T-cell (primary cell): ENCODE measurements around the gene VCP. TPM values are rescaled to one million over a fixed set of nuclear protein-coding genes. Genes with fewer than 3 reads are reported as not detected.

ENCODE experiments used
- ATAC-seq, 4 experiments: fragments of 200-7000 bp in 3 of 4; fragments of 150-1000 bp in 1 of 4; cut with Tn5 transposase; replicated peaks in 1 of 4; 1 replicate in 3 of 4; 2 replicates in 1 of 4; pipeline ENCODE4 v1.10.0; 2021; ENCODE audit warnings: moderate library complexity in 3 of 4, mild to moderate bottlenecking in 2 of 4, moderate number of reproducible peaks in 1 of 4
- CTCF ChIA-PET, 2 donors: fragments of 300-600 bp; sonication (Branson Sonifier 250); formaldehyde crosslinking; loops; one replicate each; lab custom pipeline; 2022; ENCODE audit warnings: antibody characterized with exemption in 2 of 2; lab: Charles Lee
- POLR2A ChIA-PET, 2 donors: fragments of 300-600 bp; sonication (Branson Sonifier 250); formaldehyde crosslinking; loops; one replicate each; lab custom pipeline; 2022; ENCODE audit warnings: antibody characterized with exemption in 2 of 2; lab: Charles Lee
- DNase-seq, 35 experiments: peaks; one replicate each; pipeline versions ENCODE4 v3.0.0 to v3.0.0-alpha.2; 2013 to 2023
- H3K27ac ChIP-seq: one replicate; pipeline ENCODE4 v1.5.1; 2013; ENCODE audit warnings: low read length
- H3K27me3 ChIP-seq, 2 experiments: replicated peaks in 1 of 2; 1 replicate in 1 of 2; 2 replicates in 1 of 2; pipeline versions ENCODE4 v1.6.1 to v1.7.0; 2013; ENCODE audit warnings: low read length in 1 of 2, mixed read lengths in 1 of 2; ENCODE audit not compliant: control insufficient read depth in 2 of 2, insufficient read depth in 2 of 2; ENCODE audit errors: extremely low read depth in 1 of 2
- H3K36me3 ChIP-seq, 2 donors: 1 replicate in 1 of 2; 2 replicates in 1 of 2; pipeline versions ENCODE4 v1.6.1 to v1.7.0; 2013; ENCODE audit warnings: low read length in 1 of 2; ENCODE audit not compliant: control insufficient read depth in 2 of 2, insufficient read depth in 1 of 2; ENCODE audit errors: extremely low read depth in 1 of 2
- H3K4me1 ChIP-seq, 2 experiments: 1 replicate in 1 of 2; 2 replicates in 1 of 2; pipeline versions ENCODE4 v1.6.1 to v1.7.0; 2013; ENCODE audit warnings: low read length in 2 of 2, mixed read lengths in 1 of 2; ENCODE audit not compliant: insufficient read depth in 2 of 2, control insufficient read depth in 1 of 2; ENCODE audit errors: extremely low read depth in 1 of 2
- H3K4me3 ChIP-seq, 2 donors: 1 replicate in 1 of 2; 2 replicates in 1 of 2; pipeline versions ENCODE4 v1.5.1 to v1.7.0; 2013; ENCODE audit warnings: mild to moderate bottlenecking in 2 of 2, low read length in 1 of 2, moderate library complexity in 1 of 2; ENCODE audit not compliant: control insufficient read depth in 1 of 2; ENCODE audit errors: extremely low read depth in 1 of 2
- H3K9me3 ChIP-seq: 2 replicates; pipeline ENCODE4 v1.7.0; 2013
- H3K27ac Mint-ChIP-seq, 2 donors: one replicate each; pipeline ENCODE4 v1.8.0; 2020 to 2021; ENCODE audit warnings: mild to moderate bottlenecking in 2 of 2, mixed read lengths in 2 of 2
- H3K27me3 Mint-ChIP-seq, 2 donors: one replicate each; pipeline ENCODE4 v1.8.0; 2021 to 2022; ENCODE audit warnings: mixed read lengths in 2 of 2
- H3K36me3 Mint-ChIP-seq: one replicate; pipeline ENCODE4 v1.8.0; 2021; ENCODE audit warnings: mixed read lengths
- H3K4me1 Mint-ChIP-seq, 3 donors: one replicate each; pipeline ENCODE4 v1.8.0; 2020 to 2022; ENCODE audit warnings: mixed read lengths in 3 of 3, mild to moderate bottlenecking in 1 of 3
- H3K4me3 Mint-ChIP-seq, 3 donors: one replicate each; pipeline ENCODE4 v1.8.0; 2020 to 2022; ENCODE audit warnings: mild to moderate bottlenecking in 3 of 3, mixed read lengths in 3 of 3, moderate library complexity in 3 of 3
- H3K9me3 Mint-ChIP-seq, 3 donors: one replicate each; pipeline ENCODE4 v1.8.0; 2020 to 2022; ENCODE audit warnings: mixed read lengths in 3 of 3
- whole genome bisulfite sequencing: methylation state at CpG from one replicate; pipeline ENCODE4 v1.1.5; 2013; ENCODE audit warnings: missing lambda C conversion rate; ENCODE audit not compliant: insufficient coverage; 5-methylcytosine and 5-hydroxymethylcytosine counted together
- total RNA-seq, 35 experiments: library from RNA in 6 of 35; stranded (reverse) in 6 of 35; fragments of 120-200 nt in 1 of 35; gene quantifications; one replicate each; pipeline versions ENCODE4 v1.2.1 to v1.2.4 and lab custom pipeline; 2013 to 2026

VCP gene
- 100 to 1,000 TPM; 141 to 232 (median 167) TPM for total RNA-seq
- 166 TPM for total RNA-seq (2013)
- 249 to 1,195 (median 341) reads per million in 29 experiments for total RNA-seq (lab: John Stamatoyannopoulos, UW)

DNA sequence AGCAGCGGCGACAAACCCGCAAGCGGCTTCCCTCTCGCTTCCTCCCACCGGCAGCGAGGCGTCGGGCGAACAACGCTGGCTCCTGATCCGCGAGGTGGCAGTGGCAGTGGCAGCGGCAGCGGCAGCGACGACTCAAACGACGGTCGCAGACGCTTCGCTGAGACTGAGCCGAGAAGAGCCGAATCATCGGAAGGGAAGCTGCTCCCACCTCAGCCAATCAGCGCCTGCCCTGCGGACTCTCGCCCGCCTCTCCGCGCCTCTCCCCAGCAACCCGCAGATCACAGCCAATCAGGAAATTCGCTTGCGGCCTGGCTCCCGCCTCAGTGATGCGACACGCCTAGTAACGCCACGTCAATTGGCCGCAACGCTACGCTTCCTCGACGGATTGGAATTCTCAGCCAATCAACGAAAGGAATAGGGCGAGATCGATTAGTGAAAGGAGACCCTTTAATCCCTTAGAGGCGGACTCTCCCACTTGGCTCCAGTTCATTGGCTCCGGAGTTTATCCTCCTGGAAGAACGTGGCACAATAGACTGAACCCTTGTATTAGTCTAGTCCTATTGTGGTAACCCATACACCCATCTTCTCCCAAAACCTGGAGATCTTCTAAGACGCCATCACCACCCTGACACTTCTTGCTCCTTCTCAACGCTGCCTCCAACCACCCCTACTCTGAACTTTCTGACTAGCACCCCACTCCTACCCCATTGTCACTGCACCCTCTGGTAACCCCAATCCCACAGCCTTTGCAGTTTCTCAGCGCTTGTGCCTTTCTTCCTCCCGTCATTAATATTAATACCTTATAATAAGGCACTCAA is at the start of gene VCP:
Gene VCP, minus strand, starts transcription at position 165 of the 818 bp plus-strand sequence. CDS start 272 bp downstream, outside the sequence.
- ChIA-PET POLR2A (interaction anchor here in 1 of 2 donors (0.6 to 0.8 kb wide), 3 partner anchors 19 to 709 kb away, joined by 4 to 5 read pairs (median 4); partner anchors contain the start of gene DNAJB5), CTCF (interaction anchor here (0.6 to 2.6 kb wide), 8 partner anchors 21 to 531 kb away, joined by 3 to 17 read pairs (median 4); partner anchors contain the start of gene PIGO (in 1 of the 2))
- peak within 1 kb of the TSS; percentile 75 to 85 for H3K4me3 ChIP-seq
- peaks cover 3 to 21% of the 10 kb centered on the region in 2 donors for H3K36me3 ChIP-seq
- H3K36me3 Mint-ChIP-seq: peaks cover 11% of the 10 kb centered on the region
- peak; percentile 85 to 98 (median 97) for DNase-seq
- H3K4me1 Mint-ChIP-seq: peaks cover 42 to 51% (median 50%) of the 10 kb centered on the region in 3 donors
- H3K27ac ChIP-seq: peak within 1 kb of the TSS; percentile 87
- no peaks in the 10 kb centered on the region for H3K9me3 Mint-ChIP-seq
- no peaks in the 10 kb centered on the region for H3K27me3 Mint-ChIP-seq
- peak within 1 kb of the TSS; percentile 94 to 95 for H3K27ac Mint-ChIP-seq
- H3K4me1 ChIP-seq: peaks cover 15 to 44% of the 10 kb centered on the region in 2 experiments
- 2% methylated on average over 48 of the region's 54 CpGs for WGBS
- peak within 1 kb of the TSS; percentile 87 to 91 (median 91) for H3K4me3 Mint-ChIP-seq
- no peaks in the 10 kb centered on the region for H3K9me3 ChIP-seq
- H3K27me3 ChIP-seq: no peaks in the 10 kb centered on the region
- ATAC-seq: peak; percentile 91 to 93 (median 92)

DNA sequence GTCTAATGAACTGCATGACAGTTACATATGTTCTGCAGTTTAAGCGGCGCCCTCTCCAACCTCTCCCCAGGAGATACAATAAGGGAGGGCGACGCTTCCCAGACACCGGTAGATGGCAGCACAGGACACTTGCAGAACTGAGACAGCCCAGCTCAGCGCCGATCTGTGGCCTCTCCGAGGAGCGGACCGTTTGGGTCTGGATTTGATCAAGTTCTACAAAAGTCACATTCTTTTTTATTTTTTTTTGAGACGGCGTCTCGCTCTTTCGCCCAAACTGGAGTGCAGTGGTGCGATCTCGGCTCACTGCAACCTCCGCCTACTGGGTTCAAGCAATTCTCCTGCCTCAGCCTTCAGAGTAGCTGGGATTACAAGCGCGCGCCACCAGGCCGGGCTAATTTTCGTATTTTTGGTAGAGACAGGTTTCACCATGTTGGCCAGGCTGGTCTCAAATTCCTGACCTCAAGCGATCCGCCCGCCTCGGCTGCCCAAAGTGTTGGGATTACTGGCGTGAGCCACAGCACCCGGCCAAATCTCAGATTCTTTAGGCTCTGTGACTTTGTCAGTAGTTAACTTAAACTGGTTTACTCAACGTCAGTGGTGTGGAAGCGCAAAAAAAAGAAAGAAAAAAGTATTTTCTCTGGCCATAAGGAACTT is 44.6 kb upstream of the VCP start:
- no peaks in the 10 kb centered on the region for H3K36me3 ChIP-seq
- peaks cover 40 to 42% (median 41%) of the 10 kb centered on the region in 3 donors for H3K4me1 Mint-ChIP-seq
- H3K4me3 Mint-ChIP-seq: peak overlapping the region; percentile 88 to 91 (median 90)
- H3K4me1 ChIP-seq: peaks cover 25 to 46% of the 10 kb centered on the region in 2 experiments
- peak overlapping the region; percentile 68 to 81 for H3K4me3 ChIP-seq
- H3K9me3 Mint-ChIP-seq: no peaks in the 10 kb centered on the region
- peak; percentile 64 to 96 (median 85) for DNase-seq
- H3K27me3 ChIP-seq: peaks cover 0 to 4% of the 10 kb centered on the region in 2 experiments
- ChIA-PET POLR2A (interaction anchor here in 1 of 2 donors (0.5 kb wide), 1 partner anchor 910 kb away, joined by 5 read pairs; no protein-coding TSS in a partner anchor), CTCF (interaction anchor here in 1 of 2 donors (0.6 to 3.0 kb wide), 8 partner anchors 12 to 142 kb away, joined by 3 to 12 read pairs (median 4); partner anchors contain the start of genes FANCG and STOML2)
- H3K27ac ChIP-seq: peak overlapping the region; percentile 74
- H3K27me3 Mint-ChIP-seq: peaks cover 3% of the 10 kb centered on the region in 2 donors
- H3K9me3 ChIP-seq: no peaks in the 10 kb centered on the region
- H3K36me3 Mint-ChIP-seq: no peaks in the 10 kb centered on the region
- WGBS: 35% methylated on average over 25 of the region's 30 CpGs
- peak; percentile 69 to 73 (median 70) for ATAC-seq
- H3K27ac Mint-ChIP-seq: peak overlapping the region; percentile 95 to 97

DNA sequence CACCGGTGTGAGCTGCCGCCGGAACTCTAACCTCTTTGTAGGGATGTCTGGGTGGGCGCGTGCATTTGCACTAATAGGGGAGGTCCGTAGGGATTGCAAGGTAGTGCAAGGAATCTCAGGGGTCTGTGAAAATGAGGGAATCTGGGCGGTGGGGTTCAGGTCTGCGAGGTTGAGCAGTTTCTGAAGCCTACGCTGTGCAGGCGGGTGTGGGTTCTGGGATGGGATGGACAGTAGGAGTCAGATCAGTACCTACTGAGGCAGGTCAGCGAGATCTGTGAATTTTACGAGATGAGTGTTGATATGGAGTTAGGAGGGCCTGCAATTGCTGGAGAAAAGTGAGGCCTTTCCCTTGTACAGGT is 44.1 kb upstream of the VCP start:
- WGBS: 2% methylated on average over 12 of the region's 12 CpGs
- Histone ChIP-seq H3K4me1 (peaks cover 26 to 51% of the 10 kb centered on the region in 2 experiments), H3K27me3 (peaks cover 0 to 2% of the 10 kb centered on the region in 2 experiments), H3K36me3 (no peaks in the 10 kb centered on the region), H3K27ac (peak overlapping the region; percentile 74), H3K4me3 (peak overlapping the region; percentile 68 to 81), H3K9me3 (no peaks in the 10 kb centered on the region)
- ChIA-PET CTCF (interaction anchor here in 1 of 2 donors (0.9 to 3.0 kb wide), 6 partner anchors 13 to 142 kb away, joined by 3 to 12 read pairs (median 6); partner anchors contain the start of genes FANCG and STOML2), POLR2A (no interaction called here)
- Mint-ChIP-seq H3K9me3 (no peaks in the 10 kb centered on the region), H3K36me3 (no peaks in the 10 kb centered on the region), H3K27ac (peak overlapping the region; percentile 95 to 97), H3K27me3 (peaks cover 3% of the 10 kb centered on the region in 2 donors), H3K4me3 (peak overlapping the region; percentile 88 to 91 (median 90)), H3K4me1 (peaks cover 45 to 47% (median 46%) of the 10 kb centered on the region in 3 donors)
- ATAC-seq (peak in 1 of 4 experiments; percentile 17), DNase-seq (no peak)

DNA sequence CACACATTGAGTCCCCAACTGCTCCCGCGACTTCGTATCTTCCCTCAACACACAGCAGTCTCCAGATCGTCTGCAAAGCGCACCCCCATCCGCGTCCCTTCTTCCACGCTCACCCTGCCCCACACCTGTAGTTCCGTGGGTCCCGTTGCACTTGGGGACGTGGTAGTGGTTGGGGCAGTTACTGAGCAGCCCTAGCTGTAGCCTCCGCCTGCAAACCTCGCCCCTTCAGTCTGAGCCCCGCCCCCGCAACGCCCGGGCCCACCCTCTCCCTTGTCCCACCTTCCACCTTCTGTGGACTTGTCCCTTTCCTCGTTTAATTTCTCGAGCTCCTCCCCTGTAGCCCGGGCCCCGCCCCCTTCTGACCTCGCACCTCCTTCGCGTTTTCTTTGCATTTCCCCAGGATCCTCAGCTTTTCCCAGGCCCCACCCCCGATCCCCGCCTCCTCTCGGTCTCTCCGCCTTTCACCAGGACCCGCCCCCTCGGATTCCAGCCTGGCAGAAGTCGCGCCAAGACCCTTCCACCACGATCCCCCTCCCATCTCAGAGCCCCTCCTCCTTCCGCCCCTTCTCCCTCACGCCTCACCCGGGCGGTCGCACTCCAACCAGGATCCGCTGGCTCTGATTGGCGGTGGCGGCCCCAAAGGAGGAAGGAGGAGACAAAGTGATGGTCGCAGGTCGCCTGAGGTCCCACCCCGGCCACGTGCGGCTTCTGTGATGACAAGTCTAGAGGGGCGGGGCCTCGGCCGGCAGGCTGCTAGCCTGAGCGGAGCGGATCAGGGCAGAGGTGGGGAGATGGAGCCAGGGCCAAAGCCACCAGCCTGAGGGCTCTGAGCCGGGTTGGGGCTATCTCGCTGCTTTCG is 43.5 kb upstream of the VCP start, which contains the start of gene ATOSB:
Gene ATOSB, minus strand, starts transcription at position 183 of the 859 bp plus-strand sequence. CDS start 7,588 bp downstream, outside the sequence.
- ChIA-PET CTCF (interaction anchor here (0.5 to 3.0 kb wide), 5 partner anchors 13 to 1057 kb away, joined by 3 to 12 read pairs (median 4); partner anchors contain the start of gene STOML2 (in 1 of the 2)), POLR2A (interaction anchor here (0.6 kb wide), 5 partner anchors 13 to 937 kb away, joined by 3 to 5 read pairs (median 4); partner anchors contain the start of genes MYORG (in 1 of the 2), STOML2 (in 1 of the 2) and UBAP1 (in 1 of the 2))
- peak within 1 kb of the TSS; percentile 68 to 81 for H3K4me3 ChIP-seq
- Mint-ChIP-seq H3K36me3 (no peaks in the 10 kb centered on the region), H3K4me1 (peaks cover 48 to 52% (median 48%) of the 10 kb centered on the region in 3 donors), H3K27me3 (peaks cover 0 to 1% of the 10 kb centered on the region in 2 donors), H3K27ac (peak within 1 kb of the TSS; percentile 95 to 97), H3K4me3 (peak within 1 kb of the TSS; percentile 88 to 91 (median 90)), H3K9me3 (no peaks in the 10 kb centered on the region)
- WGBS: under 1% methylated on average over 35 of the region's 54 CpGs
- no peaks in the 10 kb centered on the region for H3K36me3 ChIP-seq
- H3K4me1 ChIP-seq: peaks cover 27 to 55% of the 10 kb centered on the region in 2 experiments
- H3K9me3 ChIP-seq: no peaks in the 10 kb centered on the region
- ATAC-seq: peak; percentile 66 to 71 (median 70)
- H3K27me3 ChIP-seq: peaks cover 0 to 2% of the 10 kb centered on the region in 2 experiments
- H3K27ac ChIP-seq: peak within 1 kb of the TSS; percentile 74
- peak; percentile 76 to 94 (median 86) for DNase-seq
